RWPE1 (cell line): ENCODE measurements around the gene DLX4.

ENCODE experiments used
- CTCF ChIA-PET: fragments of 350-600 bp; sonication (Branson Sonifier 250); formaldehyde crosslinking; extraction: SDS; loops from one replicate; lab custom pipeline; 2021; lab: Yijun Ruan, JAX
- POLR2A ChIA-PET: fragments of 400-600 bp; formaldehyde crosslinking; extraction: SDS; loops from one replicate; lab custom pipeline; 2020; ENCODE audit warnings: antibody characterized with exemption; ENCODE audit not compliant: low non-redundant PET; lab: Yijun Ruan, JAX
- DNase-seq: peaks from one replicate; pipeline ENCODE4 v3.0.0; 2012; ENCODE audit warnings: low spot score
- H3K27ac ChIP-seq: fragments of 450-650 bp; 2 replicates; pipeline ENCODE4 v1.5.1; 2017
- CTCF ChIP-seq: fragments of 450-650 bp; conservative IDR thresholded peaks from 2 replicates; pipeline ENCODE4 v1.5.1; 2017; ENCODE audit warnings: low read depth, mild to moderate bottlenecking

Gene DLX4

GRCh38 chr17:49996495-49997300 is 27.7 kb downstream of the DLX4 start:
- peak; percentile 66 for DNase-seq
- POLR2A ChIA-PET: interaction anchor here (0.6 kb wide), 2 partner anchors 135 to 232 kb away, joined by 3 to 11 read pairs; no protein-coding TSS in a partner anchor
- CTCF ChIA-PET: interaction anchor here (0.5 to 6.0 kb wide), 37 partner anchors 9 to 266 kb away, joined by 3 to 77 read pairs (median 5); partner anchors contain the start of gene KAT7
- TF ChIP-seq CTCF: peak; percentile 98
- H3K27ac ChIP-seq: peak overlapping the region; percentile 68

GRCh38 chr17:49997301-49997650 is 28.3 kb downstream of the DLX4 start:
- CTCF ChIA-PET: interaction anchor here (0.6 to 6.0 kb wide), 33 partner anchors 10 to 300 kb away, joined by 3 to 77 read pairs (median 6); partner anchors contain the start of genes KAT7 and SLC35B1
- no peak for DNase-seq
- POLR2A ChIA-PET: interaction anchor here (0.6 kb wide), 1 partner anchor 233 kb away, joined by 3 read pairs; no protein-coding TSS in a partner anchor

GRCh38 chr17:49997773-49998703 is 29.0 kb downstream of the DLX4 start:
- peak; percentile 94 for TF ChIP-seq CTCF
- H3K27ac ChIP-seq: peak overlapping the region; percentile 68
- CTCF ChIA-PET: interaction anchor here (0.5 to 6.0 kb wide), 45 partner anchors 13 to 855 kb away, joined by 3 to 77 read pairs (median 4); partner anchors contain the start of gene SLC35B1
- peak; percentile 89 for DNase-seq
- POLR2A ChIA-PET: no interaction called here

More at GRCh38 chr17:49997301-49997650, 28.3 kb downstream of the DLX4 start:
- TF ChIP-seq CTCF: no peak
- H3K27ac ChIP-seq: peak overlapping the region; percentile 68

GRCh38 chr17:49998836-49999511 is 30.0 kb downstream of the DLX4 start:
- no peak overlapping the region for H3K27ac ChIP-seq
- DNase-seq: no peak
- POLR2A ChIA-PET: no interaction called here
- CTCF ChIA-PET: interaction anchor here (0.6 to 6.0 kb wide), 25 partner anchors 12 to 813 kb away, joined by 3 to 77 read pairs (median 5); partner anchors contain the start of gene SLC35B1
- TF ChIP-seq CTCF: no peak

GRCh38 chr17:50003911-50004310 is 34.9 kb downstream of the DLX4 start:
- TF ChIP-seq CTCF: no peak
- ChIA-PET CTCF (interaction anchor here (0.5 kb wide), 1 partner anchor 145 kb away, joined by 3 read pairs; no protein-coding TSS in a partner anchor), POLR2A (no interaction called here)
- no peak for DNase-seq
- H3K27ac ChIP-seq: no peak overlapping the region
